Endothelial cell of hepatic sinusoid (primary cell): ENCODE measurements around the gene CNEP1R1.
"Not testable (repeated sequence)": the region's sequence is repeated elsewhere in the genome, so short reads cannot be mapped to it uniquely, and the experiment has no call there.

Source experiments
- in situ Hi-C: cut with HindIII; loops from 2 replicates; pipeline ENCODE4 v1.10.0; 2017; ENCODE audit warnings: low sequenced_read_pairs

CNEP1R1 gene

GRCh38 chr16:50024684-50025536 lies at the start of gene CNEP1R1:
Gene CNEP1R1, plus strand, starts transcription at chr16:50025225. Its CDS starts 91 bp downstream, at chr16:50025316.
- in situ Hi-C loops, result no loop called here

GRCh38 chr16:49977427-49977826 lies 47.6 kb upstream of the CNEP1R1 start:
- in situ Hi-C loops, result no loop called here

- in situ Hi-C loops, result no loop called here
Observed at GRCh38 chr16:49978569-49979326, 46.3 kb upstream of the CNEP1R1 start.

GRCh38 chr16:49980166-49980565 lies 44.9 kb upstream of the CNEP1R1 start:
- in situ Hi-C loops, result no loop called here

GRCh38 chr16:49986351-49987124 lies 38.5 kb upstream of the CNEP1R1 start:
- in situ Hi-C loops, result no loop called here

GRCh38 chr16:49987381-49987780 lies 37.6 kb upstream of the CNEP1R1 start:
- in situ Hi-C loops, result no loop called here

GRCh38 chr16:49992825-49993224 lies 32.2 kb upstream of the CNEP1R1 start:
- in situ Hi-C loops, result no loop called here

- in situ Hi-C loops, result no loop called here
Observed at GRCh38 chr16:49993579-49993978, 31.4 kb upstream of the CNEP1R1 start.

- in situ Hi-C loops, result no loop called here
Observed at GRCh38 chr16:49994006-49994405, 31.0 kb upstream of the CNEP1R1 start.

GRCh38 chr16:49995720-49996119 lies 29.3 kb upstream of the CNEP1R1 start:
- in situ Hi-C loops, result no loop called here

- in situ Hi-C loops, result no loop called here
Observed at GRCh38 chr16:49997721-49998251, 27.2 kb upstream of the CNEP1R1 start.

GRCh38 chr16:49998991-49999390 lies 26.0 kb upstream of the CNEP1R1 start:
- in situ Hi-C loops, result no loop called here

GRCh38 chr16:50001144-50001543 lies 23.9 kb upstream of the CNEP1R1 start:
- in situ Hi-C loops, result no loop called here

GRCh38 chr16:50002190-50002589 lies 22.8 kb upstream of the CNEP1R1 start:
- in situ Hi-C loops, result no loop called here

- in situ Hi-C loops, result no loop called here
Observed at GRCh38 chr16:50004239-50004638, 20.8 kb upstream of the CNEP1R1 start.

GRCh38 chr16:50006964-50007363 lies 18.1 kb upstream of the CNEP1R1 start:
- in situ Hi-C loops, result no loop called here

- in situ Hi-C loops, result no loop called here
Observed at GRCh38 chr16:50007744-50008143, 17.3 kb upstream of the CNEP1R1 start.

GRCh38 chr16:50010212-50010611 lies 14.8 kb upstream of the CNEP1R1 start:
- in situ Hi-C loops, result no loop called here

GRCh38 chr16:50011707-50012106 lies 13.3 kb upstream of the CNEP1R1 start:
- in situ Hi-C loops, result no loop called here

- in situ Hi-C loops, result no loop called here
Observed at GRCh38 chr16:50012182-50012581, 12.8 kb upstream of the CNEP1R1 start.

- in situ Hi-C loops, result not testable (repeated sequence)
Observed at GRCh38 chr16:50014211-50014610, 10.8 kb upstream of the CNEP1R1 start.
